ENCODE data around the gene RAD23A. TPM values are rescaled to one million over a fixed set of nuclear protein-coding genes. Genes with fewer than 3 reads are reported as not detected.

The RAD23A gene
- total RNA-seq, 2 donors from 2014 or later: 53.7 to 94.6 TPM

- Histone ChIP-seq H3K27ac (peak overlapping the region in 3 of 4 donors; percentile 33 to 95 (median 85)), H3K9me3 (no peaks in the 10 kb centered on the region), H3K36me3 (replicated peaks in 1 of 2; ENCODE audit: insufficient read depth in 1 of 2, low read depth in 2 of 2) (peaks cover 4 to 8% of the 10 kb centered on the region in 2 donors), H3K27me3 (no peaks in the 10 kb centered on the region), H3K4me3 (peak overlapping the region in 1 of 2 donors; percentile 14), H3K4me1 (peaks cover 50% of the 10 kb centered on the region)
- 20 to 27% methylated on average over 22 to 23 of the region's 23 CpGs for WGBS, 2 donors
- intact Hi-C loops (cut with DNase I): no loop called here
- ATAC-seq (no peak), DNase-seq (peak in 3 of 4 donors; percentile 27 to 53 (median 49))
- no peak for TF ChIP-seq CTCF (IDR thresholded peaks at IDR 0.05)
- TF ChIP-seq POLR2A (IDR thresholded peaks at IDR 0.05): no peak
Observed at GRCh38 chr19:12937093-12937926, 8.4 kb upstream of the RAD23A start.

- peak; percentile 100 for TF ChIP-seq POLR2A (IDR thresholded peaks at IDR 0.05)
- TF ChIP-seq CTCF (IDR thresholded peaks at IDR 0.05): no peak
- peaks cover 6 to 8% of the 10 kb centered on the region in 2 donors for H3K36me3 ChIP-seq (replicated peaks in 1 of 2; ENCODE audit: insufficient read depth in 1 of 2, low read depth in 2 of 2)
- H3K27ac ChIP-seq: peak within 1 kb of the TSS; percentile 79 to 95 (median 88)
- H3K4me3 ChIP-seq: peak within 1 kb of the TSS; percentile 84 to 99
- 0% methylated on average over 9 to 47 of the region's 63 CpGs for WGBS, 2 donors
- H3K9me3 ChIP-seq: no peaks in the 10 kb centered on the region
- DNase-seq: peak; percentile 99 to 100 (median 100)
- peaks cover 53% of the 10 kb centered on the region for H3K4me1 ChIP-seq
- H3K27me3 ChIP-seq: no peaks in the 10 kb centered on the region
- ATAC-seq: peak; percentile 93
- intact Hi-C loops (cut with DNase I): no loop called here
Observed at GRCh38 chr19:12937927-12938778, 7.5 kb upstream of the RAD23A start, which contains the start of gene CALR. Gene CALR, plus strand, starts transcription at chr19:12938609. Its CDS starts 71 bp downstream, at chr19:12938680.

GRCh38 chr19:12938779-12939601 is 6.7 kb upstream of the RAD23A start:
- ATAC-seq: peak; percentile 22
- H3K4me1 ChIP-seq: peaks cover 59% of the 10 kb centered on the region
- intact Hi-C loops (cut with DNase I): no loop called here

More at GRCh38 chr19:12938779-12939601, 6.7 kb upstream of the RAD23A start:
- peaks cover 8 to 12% of the 10 kb centered on the region in 2 donors for H3K36me3 ChIP-seq (replicated peaks in 1 of 2; ENCODE audit: insufficient read depth in 1 of 2, low read depth in 2 of 2)
- peak; percentile 35 to 52 (median 46) for DNase-seq
- 0 to 1% methylated on average over 29 to 53 of the region's 54 CpGs for WGBS, 2 donors
- H3K4me3 ChIP-seq: peak overlapping the region; percentile 84 to 99
- no peaks in the 10 kb centered on the region for H3K9me3 ChIP-seq
- peak overlapping the region; percentile 79 to 95 (median 88) for H3K27ac ChIP-seq
- no peaks in the 10 kb centered on the region for H3K27me3 ChIP-seq
- TF ChIP-seq CTCF (IDR thresholded peaks at IDR 0.05) (peak in 4 of 7 experiments; percentile 18 to 48 (median 37)), POLR2A (IDR thresholded peaks at IDR 0.05) (no peak)

All from body of pancreas (tissue), 4 donors.